Testis (tissue), 3 donors: ENCODE data around the gene AKAP8. TPM values are rescaled to one million over a fixed set of nuclear protein-coding genes. Genes with fewer than 3 reads are reported as not detected.

ENCODE experiments used
- DNase-seq: peaks from one replicate; pipeline ENCODE4 v3.0.0-alpha.2; 2019
- H3K27ac ChIP-seq, 2 donors: fragments of 200-600 bp; sonication (generic); one replicate each; pipeline ENCODE4 v1.5.1; 2019
- H3K27me3 ChIP-seq: fragments of 200-600 bp; sonication (generic); one replicate; pipeline ENCODE4 v1.5.1; 2019
- H3K36me3 ChIP-seq: fragments of 200-600 bp; sonication (generic); one replicate; pipeline ENCODE4 v1.5.1; 2017; ENCODE audit warnings: low read depth; ENCODE audit errors: missing control alignments
- H3K4me1 ChIP-seq: fragments of 200-600 bp; sonication (generic); one replicate; pipeline ENCODE4 v1.5.1; 2019
- H3K4me3 ChIP-seq, 2 donors: fragments of 200-600 bp; sonication (generic); one replicate each; pipeline ENCODE4 v1.5.1; 2017 to 2019
- H3K9me3 ChIP-seq: fragments of 200-600 bp; sonication (generic); one replicate; pipeline ENCODE4 v1.5.1; 2017
- CTCF ChIP-seq, 3 experiments: fragments of 450-650 bp in 2 of 3; fragments of 200-600 bp in 1 of 3; sonication (generic) in 1 of 3; IDR thresholded peaks; one replicate each; pipeline ENCODE4 v1.5.1; 2016 to 2019; ENCODE audit warnings: antibody characterized with exemption in 3 of 3, mild to moderate bottlenecking in 2 of 3, moderate library complexity in 1 of 3
- POLR2A ChIP-seq: fragments of 450-650 bp; IDR thresholded peaks from one replicate; pipeline ENCODE4 v1.6.1; 2017; ENCODE audit warnings: antibody characterized with exemption, mild to moderate bottlenecking, moderate library complexity
- WGBS, 2 donors: methylation state at CpG; one replicate each; pipeline ENCODE4 v1.1.5; 2018; 5-methylcytosine and 5-hydroxymethylcytosine counted together
- intact Hi-C: fragments of 100-400 bp; cut with DNase I; formaldehyde crosslinking; loops from one replicate; pipeline ENCODE4 v1.15.1; 2023; ENCODE audit warnings: low total_unique reads
- polyA plus RNA-seq: library from polyadenylated mRNA; stranded (reverse); fragments of 350-450 nt; fragmentation: Illumina TruSeq; extraction: RNeasy Lipid Tissue Mini Kit (QIAGEN cat#74804); gene quantifications from one replicate; pipeline ENCODE4 v1.2.3, GENCODE V29; 2014; ENCODE audit warnings: low read depth, low replicate concordance; ENCODE audit not compliant: insufficient read depth
- total RNA-seq, 2 donors: library from RNA; depleted of rRNA; stranded (reverse); fragments of >200 nt; gene quantifications; one replicate each; pipeline ENCODE4 v1.2.3, GENCODE V29; 2016

The AKAP8 gene
- total and polyA plus RNA-seq, 3 donors from 2014 or later: 20.1 to 46.3 (median 44.0) TPM

- WGBS, 2 donors: 35 to 48% methylated on average over 3 of the region's 3 CpGs
- Histone ChIP-seq H3K4me3 (no peak overlapping the region), H3K27ac (peak overlapping the region; percentile 55 to 77), H3K36me3 (no peaks in the 10 kb centered on the region), H3K9me3 (no peaks in the 10 kb centered on the region), H3K4me1 (peaks cover 44% of the 10 kb centered on the region), H3K27me3 (no peaks in the 10 kb centered on the region)
- intact Hi-C loops: no loop called here
- TF ChIP-seq CTCF (IDR thresholded peaks at IDR 0.05): no peak
- TF ChIP-seq POLR2A: no peak
- DNase-seq: no peak
Measured at GRCh38 chr19:15404780-15405211, 25.2 kb upstream of the AKAP8 start.

GRCh38 chr19:15404097-15404779 is 24.7 kb upstream of the AKAP8 start:
- H3K4me3 ChIP-seq: no peak overlapping the region
- 54% methylated on average over 7 of the region's 7 CpGs for WGBS, 2 donors
- intact Hi-C loops: no loop called here
- peak overlapping the region; percentile 55 to 77 for H3K27ac ChIP-seq
- DNase-seq: peak; percentile 56
- H3K4me1 ChIP-seq: peaks cover 44% of the 10 kb centered on the region
- H3K9me3 ChIP-seq: no peaks in the 10 kb centered on the region
- no peaks in the 10 kb centered on the region for H3K36me3 ChIP-seq
- no peak for TF ChIP-seq POLR2A
- TF ChIP-seq CTCF (IDR thresholded peaks at IDR 0.05): no peak
- no peaks in the 10 kb centered on the region for H3K27me3 ChIP-seq

GRCh38 chr19:15403151-15403531 is 23.6 kb upstream of the AKAP8 start:
- intact Hi-C loops: no loop called here
- 94% methylated on average over 10 of the region's 10 CpGs for WGBS, 2 donors
- no peaks in the 10 kb centered on the region for H3K36me3 ChIP-seq
- H3K27me3 ChIP-seq: no peaks in the 10 kb centered on the region
- H3K4me3 ChIP-seq: no peak overlapping the region
- no peak for DNase-seq
- H3K27ac ChIP-seq: peak overlapping the region; percentile 29 to 74
- H3K9me3 ChIP-seq: no peaks in the 10 kb centered on the region
- TF ChIP-seq POLR2A (no peak), CTCF (IDR thresholded peaks at IDR 0.05) (no peak)
- H3K4me1 ChIP-seq: peaks cover 44% of the 10 kb centered on the region

- Histone ChIP-seq H3K4me1 (peaks cover 44% of the 10 kb centered on the region), H3K4me3 (no peak overlapping the region), H3K27me3 (no peaks in the 10 kb centered on the region), H3K27ac (peak overlapping the region in 1 of 2 donors; percentile 74), H3K9me3 (no peaks in the 10 kb centered on the region), H3K36me3 (no peaks in the 10 kb centered on the region)
- peak; percentile 73 for DNase-seq
- intact Hi-C loops: no loop called here
- 71 to 77% methylated on average over 11 to 15 of the region's 15 CpGs for WGBS, 2 donors
- TF ChIP-seq POLR2A (no peak), CTCF (IDR thresholded peaks at IDR 0.05) (no peak)
Measured at GRCh38 chr19:15402411-15403150, 23.0 kb upstream of the AKAP8 start.
